GM23338 (cell line): Measurements from ENCODE around the gene HEY2. TPM values are rescaled to one million over a fixed set of nuclear protein-coding genes. Genes with fewer than 3 reads are reported as not detected.

ENCODE experiments used
- ATAC-seq: fragments of 200-7000 bp; cut with Tn5 transposase; 3 replicates; pipeline ENCODE4 v1.9.1; 2020
- DNase-seq: peaks from one replicate; pipeline ENCODE4 v3.0.0-alpha.2; 2015; ENCODE audit warnings: low spot score
- H2AFZ ChIP-seq: fragments of 200-600 bp; sonication (generic); 2 replicates; pipeline ENCODE4 v1.8.0; 2016; ENCODE audit warnings: antibody characterized with exemption, mild to moderate bottlenecking, moderate library complexity
- H3F3A ChIP-seq: fragments of 200-600 bp; sonication (generic); replicated peaks from 2 replicates; pipeline ENCODE4 v1.8.0; 2017; ENCODE audit warnings: antibody characterized with exemption, mixed run types, low read depth
- H3K27ac ChIP-seq: fragments of 200-600 bp; sonication (generic); 2 replicates; pipeline ENCODE4 v1.6.1; 2016; ENCODE audit warnings: low read depth
- H3K27me3 ChIP-seq: fragments of 200-600 bp; sonication (generic); 2 replicates; pipeline ENCODE4 v1.8.0; 2016; ENCODE audit warnings: mild to moderate bottlenecking, mixed run types, moderate library complexity; ENCODE audit not compliant: insufficient read depth
- H3K36me3 ChIP-seq: fragments of 200-600 bp; sonication (generic); 2 replicates; pipeline ENCODE4 v1.8.0; 2016; ENCODE audit warnings: mild to moderate bottlenecking; ENCODE audit not compliant: insufficient read depth
- H3K4me1 ChIP-seq: fragments of 200-600 bp; sonication (generic); 2 replicates; pipeline ENCODE4 v1.8.0; 2016; ENCODE audit warnings: mild to moderate bottlenecking, moderate library complexity; ENCODE audit not compliant: insufficient read depth
- H3K4me2 ChIP-seq: fragments of 200-600 bp; sonication (generic); 2 replicates; pipeline ENCODE4 v1.7.1; 2017; ENCODE audit warnings: mixed run types
- H3K4me3 ChIP-seq: fragments of 200-600 bp; sonication (generic); 2 replicates; pipeline ENCODE4 v1.6.1; 2016; ENCODE audit warnings: mixed run types
- H3K79me2 ChIP-seq: fragments of 200-600 bp; sonication (generic); replicated peaks from 2 replicates; pipeline ENCODE4 v1.8.0; 2017; ENCODE audit warnings: mild to moderate bottlenecking; ENCODE audit not compliant: insufficient read depth
- H3K9me2 ChIP-seq: fragments of 200-600 bp; sonication (generic); 2 replicates; pipeline ENCODE4 v1.8.0; 2017; ENCODE audit not compliant: insufficient read depth
- H4K20me1 ChIP-seq: fragments of 200-600 bp; sonication (generic); replicated peaks from 2 replicates; pipeline ENCODE4 v1.8.0; 2017; ENCODE audit warnings: mild to moderate bottlenecking; ENCODE audit not compliant: insufficient read depth
- H3K27ac Mint-ChIP-seq: 2 replicates; pipeline ENCODE4 v1.8.0; 2020; ENCODE audit warnings: inconsistent platforms, mild to moderate bottlenecking, moderate library complexity, mixed read lengths
- H3K27me3 Mint-ChIP-seq: 3 replicates; pipeline ENCODE4 v1.8.0; 2022; ENCODE audit warnings: low read depth, mild to moderate bottlenecking, moderate library complexity, mixed read lengths, inconsistent platforms; ENCODE audit not compliant: insufficient read depth, poor library complexity
- H3K36me3 Mint-ChIP-seq: 3 replicates; pipeline ENCODE4 v1.8.0; 2021; ENCODE audit warnings: low read depth, mild to moderate bottlenecking, inconsistent platforms, moderate library complexity, mixed read lengths
- H3K4me1 Mint-ChIP-seq: 3 replicates; pipeline ENCODE4 v1.8.0; 2020; ENCODE audit warnings: mild to moderate bottlenecking, inconsistent platforms, mixed read lengths
- H3K4me3 Mint-ChIP-seq: 3 replicates; pipeline ENCODE4 v1.8.0; 2021; ENCODE audit warnings: moderate library complexity, mild to moderate bottlenecking, inconsistent platforms, mixed read lengths
- H3K9me3 Mint-ChIP-seq: 3 replicates; pipeline ENCODE4 v1.8.0; 2020; ENCODE audit warnings: moderate library complexity, mild to moderate bottlenecking, inconsistent platforms, mixed read lengths
- CREB1 ChIP-seq: fragments of 250-450 bp; sonication (Bioruptor Pico); IDR thresholded peaks from 2 replicates; pipeline ENCODE4 v1.5.0; 2020; ENCODE audit warnings: low read depth, mild to moderate bottlenecking, moderate library complexity
- CTCF ChIP-seq, 2 experiments: fragments of 200-600 bp in 1 of 2; sonication (generic) in 1 of 2; conservative IDR thresholded peaks; 2 replicates each; pipeline versions ENCODE4 v1.5.1 to v1.6.1; 2016 to 2017; ENCODE audit warnings: antibody characterized with exemption in 2 of 2, low read depth in 2 of 2, mild to moderate bottlenecking in 2 of 2, moderate library complexity in 1 of 2
- ETS1 ChIP-seq: IDR thresholded peaks from 2 replicates; pipeline ENCODE4 v1.6.1; 2016; ENCODE audit warnings: antibody characterized with exemption
- EZH2phosphoT487 ChIP-seq: fragments of 200-600 bp; sonication (generic); IDR thresholded peaks from one replicate; pipeline ENCODE4 v1.8.1; 2018; ENCODE audit warnings: antibody characterized with exemption; ENCODE audit not compliant: unreplicated experiment
- JUNB ChIP-seq: IDR thresholded peaks from one replicate; pipeline ENCODE4 v1.6.1; 2016; ENCODE audit warnings: antibody characterized with exemption; ENCODE audit not compliant: unreplicated experiment
- NANOG ChIP-seq: IDR thresholded peaks from 2 replicates; pipeline ENCODE4 v1.6.1; 2016; ENCODE audit warnings: antibody characterized with exemption, borderline replicate concordance
- REST ChIP-seq: IDR thresholded peaks from one replicate; pipeline ENCODE4 v1.6.1; 2018; ENCODE audit warnings: antibody characterized with exemption; ENCODE audit not compliant: unreplicated experiment
- STAT1 ChIP-seq: IDR thresholded peaks from one replicate; pipeline ENCODE4 v1.6.1; 2016; ENCODE audit warnings: antibody characterized with exemption; ENCODE audit not compliant: unreplicated experiment
- ZNF114 ChIP-seq: fragments of 250-450 bp; sonication (Bioruptor Pico); IDR thresholded peaks from 2 replicates; pipeline ENCODE4 v1.5.0; 2020; ENCODE audit warnings: mild to moderate bottlenecking, moderate library complexity
- ZNF331 ChIP-seq: fragments of 250-450 bp; sonication (Bioruptor Pico); IDR thresholded peaks from 2 replicates; pipeline ENCODE4 v1.5.0; 2020; ENCODE audit warnings: low read depth, mild to moderate bottlenecking, moderate library complexity
- polyA plus RNA-seq: library from polyadenylated mRNA; unstranded; fragments of >200 nt; fragmentation: Nextera tagmentation; extraction: Ambion mirVana; gene quantifications from 2 replicates; pipeline ENCODE4 v1.2.1, GENCODE V29; 2016
- total RNA-seq: library from RNA; depleted of rRNA; stranded (reverse); fragments of >200 nt; shearing (Covaris generic); gene quantifications from 2 replicates; pipeline ENCODE4 v1.2.3, GENCODE V29; 2014

HEY2 gene
- total and polyA plus RNA-seq, 2 experiments from 2014 or later = 4.3 to 8.5 TPM

- H3K27ac ChIP-seq = no peak overlapping the region
- H3K79me2 ChIP-seq = peaks cover 13% of the 10 kb centered on the region
- 0 out of 2 replicates have a peak, but pooled peaks cover 3% of the 10 kb centered on the region for H3F3A ChIP-seq
- no peak overlapping the region for H3K4me2 ChIP-seq
- H3K9me2 ChIP-seq = no peaks in the 10 kb centered on the region
- TF ChIP-seq ZNF114 (CRISPR knock-in tag) (no peak), JUNB (no peak), CTCF (conservative IDR thresholded peaks at IDR 0.05; ENCODE audit: low read depth in 2 of 2) (no peak), CREB1 (CRISPR knock-in tag) (no peak), ETS1 (no peak), NANOG (no peak), STAT1 (no peak), ZNF331 (no peak), EZH2phosphoT487 (no peak), REST (no peak)
- Mint-ChIP-seq H3K27me3 (no peaks in the 10 kb centered on the region), H3K27ac (no peak overlapping the region), H3K4me1 (peaks cover 15% of the 10 kb centered on the region), H3K9me3 (no peaks in the 10 kb centered on the region), H3K36me3 (no peaks in the 10 kb centered on the region), H3K4me3 (no peak overlapping the region)
- peaks cover 7% of the 10 kb centered on the region; the same call in 1 of the 2 replicates for H3K4me1 ChIP-seq
- DNase-seq (no peak), ATAC-seq (no peak)
- no peak overlapping the region for H3K4me3 ChIP-seq
- no peaks in the 10 kb centered on the region for H3K27me3 ChIP-seq
- H2AFZ ChIP-seq = no peak overlapping the region
- no peaks in the 10 kb centered on the region; the same call in 1 of the 2 replicates for H4K20me1 ChIP-seq
- no peaks in the 10 kb centered on the region for H3K36me3 ChIP-seq
These were observed 45.9 kb downstream of the HEY2 start for GRCh38 chr6:125795301-125795700.
